T1000 (cell line): ENCODE measurements around the gene NCAPH2.
"Not testable (repeated sequence)": the region's sequence is repeated elsewhere in the genome, so short reads cannot be mapped to it uniquely, and the experiment has no call there.

Experiments used
- DNase-seq: peaks from one replicate; lab custom pipeline; 2025; ENCODE audit warnings: mixed read lengths; lab: John Stamatoyannopoulos, UW

Gene NCAPH2

DNA sequence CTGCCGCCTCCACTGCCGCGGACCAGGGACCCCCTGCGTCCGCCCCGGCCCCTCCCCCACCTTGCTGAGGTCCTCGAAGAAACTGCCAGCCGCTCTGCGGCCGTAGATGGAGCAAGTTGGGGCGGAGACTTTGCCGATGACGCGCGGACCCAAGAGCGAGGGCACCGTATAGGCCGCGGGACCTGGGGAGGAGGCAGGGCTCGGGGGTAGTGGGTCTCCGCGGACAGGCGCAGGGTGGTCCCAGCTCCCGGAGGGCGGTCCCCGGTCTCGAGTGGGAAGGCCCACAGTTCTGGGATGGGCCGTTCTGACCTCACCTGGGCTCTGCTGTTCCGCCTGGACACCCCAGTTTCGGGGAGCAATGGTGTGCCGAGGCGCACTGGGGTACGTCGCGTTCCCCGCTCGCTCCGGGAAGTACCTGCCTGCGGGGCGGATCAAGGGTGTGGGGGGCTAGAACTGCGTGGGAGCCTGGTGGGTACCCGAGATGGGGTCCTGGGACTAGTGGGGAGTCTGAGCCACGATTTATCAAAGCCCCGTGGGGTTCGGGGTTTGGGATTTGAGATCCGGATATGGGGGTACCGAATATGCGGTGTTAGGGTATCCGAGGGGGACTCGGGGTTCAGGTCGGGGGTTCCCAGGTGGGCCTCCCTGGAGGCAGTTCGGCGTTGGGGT, 23.0 kb downstream of the NCAPH2 start:
- peak; percentile 14 for DNase-seq

DNA sequence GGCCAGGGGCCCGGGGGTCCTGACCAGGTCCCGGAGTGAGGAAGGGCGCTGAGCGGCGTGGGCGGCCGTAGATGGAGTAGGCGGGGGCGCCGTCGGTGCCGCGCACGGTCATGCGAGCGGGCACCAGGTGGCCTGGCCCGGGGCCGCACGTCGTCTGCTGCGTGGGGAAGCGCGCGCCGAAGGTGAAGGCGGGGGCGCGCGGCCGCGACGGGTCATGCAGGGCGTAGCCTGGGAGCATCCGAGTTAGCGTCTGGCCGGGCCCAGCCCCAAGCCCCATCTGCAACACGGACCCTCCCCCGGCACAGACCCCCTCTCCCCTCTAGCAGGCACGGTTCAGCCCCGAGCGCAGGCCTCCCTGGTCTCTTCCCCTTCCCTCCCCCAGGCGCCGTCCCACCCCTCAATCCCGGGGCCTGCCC, 23.5 kb downstream of the NCAPH2 start:
- DNase-seq, result no peak

DNA sequence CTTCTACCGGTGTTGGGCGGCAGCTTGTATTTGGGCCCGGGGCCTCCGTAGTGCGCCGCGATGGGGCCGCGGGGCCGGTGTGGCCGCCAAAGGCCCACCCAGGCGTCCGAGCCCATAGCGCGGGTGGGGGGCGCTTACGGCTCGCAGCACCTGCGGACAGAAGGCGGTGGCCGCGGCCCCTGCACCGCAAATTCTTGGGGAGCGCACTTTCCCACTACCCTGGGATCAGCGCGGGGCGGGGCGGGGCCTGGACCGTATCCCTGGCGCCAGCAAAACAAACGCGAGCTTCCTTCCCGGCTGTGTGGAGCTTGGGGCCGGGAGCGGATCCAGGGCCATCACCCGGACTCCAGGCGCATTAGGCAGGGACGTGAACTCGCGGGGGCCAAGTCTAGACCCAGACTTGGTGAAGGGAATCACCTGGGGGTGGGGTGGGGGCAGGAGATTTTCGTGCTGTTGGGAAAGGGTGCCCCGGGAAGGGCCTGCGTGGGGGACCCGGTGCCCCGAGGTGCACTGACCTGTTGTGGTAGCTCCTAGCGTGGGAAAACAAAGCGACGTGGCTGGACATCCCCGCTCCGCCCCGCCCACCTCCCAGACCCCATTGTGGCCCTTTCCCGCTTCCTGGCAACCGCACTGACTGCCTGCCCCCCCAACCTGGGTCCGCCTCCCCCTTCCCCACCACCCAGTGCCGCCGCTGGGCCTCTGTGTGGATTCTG, 24.1 kb downstream of the NCAPH2 start:
- no peak for DNase-seq

DNA sequence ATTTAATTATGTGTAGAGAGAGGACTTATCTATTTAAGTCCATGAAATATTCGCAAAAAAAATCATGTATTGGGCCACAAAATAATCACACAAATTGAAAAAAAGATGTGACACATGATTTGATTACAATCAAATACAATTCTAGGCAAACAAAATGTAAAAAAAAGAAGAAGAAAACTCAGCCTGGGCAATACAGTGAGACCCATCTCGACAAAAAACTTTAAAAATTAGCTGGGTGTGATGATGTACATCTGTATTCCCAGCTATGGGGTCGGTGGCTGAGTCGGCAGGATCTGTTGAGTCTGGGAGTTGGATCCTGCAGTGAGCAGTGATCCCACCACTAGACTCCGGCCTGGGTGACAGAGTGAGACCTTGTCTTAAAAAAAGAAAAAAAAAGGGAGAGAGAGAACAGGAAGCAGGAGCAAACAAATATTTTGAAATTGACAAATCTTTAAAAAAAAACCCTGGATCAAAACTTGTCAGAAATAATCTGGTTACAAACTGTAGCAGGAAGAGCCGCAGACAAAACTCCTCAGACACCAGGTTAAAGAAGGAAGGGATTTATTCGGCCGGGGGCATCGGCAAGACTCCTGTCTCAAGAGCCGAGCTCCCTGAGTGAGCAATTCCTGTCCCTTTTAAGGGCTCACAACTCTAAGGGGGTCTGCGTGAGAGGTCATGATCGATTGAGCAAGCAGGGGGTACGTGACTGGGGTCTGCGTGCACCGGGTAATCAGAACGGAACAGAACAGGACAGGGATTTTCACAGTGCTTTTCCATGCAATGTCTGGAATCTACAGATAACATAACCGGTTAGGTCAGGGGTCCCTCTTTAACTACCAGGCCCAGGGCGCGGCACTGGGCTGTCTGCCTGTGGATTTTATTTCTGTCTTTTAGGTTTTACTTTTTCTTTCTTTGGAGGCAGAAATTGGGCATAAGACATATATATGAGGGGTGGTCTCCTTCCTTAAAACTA, 25.1 kb downstream of the NCAPH2 start:
- DNase-seq, result no peak

DNA sequence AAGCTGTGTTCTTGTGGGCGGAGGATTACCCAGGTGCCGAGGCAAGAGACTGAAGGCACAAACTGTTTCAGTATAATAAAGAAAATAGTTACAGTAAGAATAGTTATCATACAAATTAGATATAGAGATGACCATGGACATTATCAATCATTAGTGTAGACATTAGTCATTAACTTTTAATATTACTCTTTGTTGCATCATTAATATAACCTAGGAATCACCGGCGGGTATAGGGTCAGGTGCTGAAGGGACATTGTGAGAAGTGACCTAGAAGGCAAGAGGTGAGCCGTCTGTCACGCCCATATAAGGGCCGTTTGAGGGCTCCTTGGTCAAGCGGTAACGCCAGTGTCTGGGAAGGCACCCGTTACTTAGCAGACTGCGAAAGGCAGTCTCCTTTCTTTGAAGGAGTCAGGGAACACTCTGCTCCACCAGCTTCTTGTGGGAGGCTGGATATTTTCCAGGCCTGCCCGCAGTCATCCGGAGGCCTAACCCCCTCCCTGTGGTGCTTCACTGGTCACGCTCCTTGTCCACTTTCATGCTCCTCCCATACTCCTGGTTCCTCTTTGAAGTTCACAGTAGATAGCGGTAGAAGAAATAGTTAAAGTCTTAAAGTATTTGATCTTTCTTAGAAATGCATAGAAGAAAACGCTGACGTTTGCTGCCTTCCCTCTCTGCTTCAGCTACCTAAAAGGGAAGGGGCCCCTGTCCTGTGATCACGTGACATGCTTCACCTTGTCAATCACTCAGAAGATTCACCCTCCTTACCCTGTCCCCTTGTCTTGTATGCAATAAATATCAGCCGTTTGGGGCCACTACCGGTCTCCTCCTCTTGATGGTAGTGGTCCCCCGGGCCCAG, 26.1 kb downstream of the NCAPH2 start:
- DNase-seq, result not testable (repeated sequence)

DNA sequence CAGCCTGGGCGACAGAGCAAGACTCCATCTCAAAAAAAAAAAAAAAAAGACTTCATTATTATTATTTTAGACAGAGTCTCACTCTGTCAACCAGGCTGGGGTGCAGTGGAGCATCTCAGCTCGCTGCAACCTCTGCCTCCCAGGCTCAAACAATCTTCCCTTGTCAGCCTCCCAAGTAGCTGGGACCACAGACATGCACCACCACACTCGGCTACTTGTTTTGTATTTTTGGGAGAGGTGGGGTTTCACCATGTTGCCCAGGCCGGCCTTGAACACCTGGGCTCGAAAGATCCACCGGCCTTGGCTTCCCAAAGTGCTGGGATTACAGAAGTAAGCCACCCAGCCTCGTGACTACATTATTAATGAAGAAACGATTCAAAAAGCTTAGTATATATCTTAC, 27.1 kb downstream of the NCAPH2 start:
- DNase-seq, result no peak

DNA sequence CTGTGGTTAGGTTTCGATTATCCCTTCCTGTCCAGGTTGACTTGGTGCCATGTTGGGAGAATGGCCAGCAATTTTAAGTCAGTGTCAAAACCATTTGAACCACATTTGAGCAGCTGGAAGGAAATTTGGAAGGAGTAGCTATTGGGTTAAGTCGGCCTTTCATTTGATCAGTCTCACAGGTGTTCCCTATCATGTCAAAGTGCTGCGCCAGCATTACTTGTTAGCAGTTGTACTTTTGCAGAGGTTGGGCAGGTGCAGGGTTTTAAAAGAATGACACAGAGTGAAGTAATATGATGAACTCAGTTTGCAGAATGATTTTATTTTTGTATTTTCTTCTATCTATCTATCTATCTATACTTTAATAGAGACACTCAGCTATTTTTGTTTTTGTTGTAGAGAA, 28.2 kb downstream of the NCAPH2 start:
- no peak for DNase-seq

DNA sequence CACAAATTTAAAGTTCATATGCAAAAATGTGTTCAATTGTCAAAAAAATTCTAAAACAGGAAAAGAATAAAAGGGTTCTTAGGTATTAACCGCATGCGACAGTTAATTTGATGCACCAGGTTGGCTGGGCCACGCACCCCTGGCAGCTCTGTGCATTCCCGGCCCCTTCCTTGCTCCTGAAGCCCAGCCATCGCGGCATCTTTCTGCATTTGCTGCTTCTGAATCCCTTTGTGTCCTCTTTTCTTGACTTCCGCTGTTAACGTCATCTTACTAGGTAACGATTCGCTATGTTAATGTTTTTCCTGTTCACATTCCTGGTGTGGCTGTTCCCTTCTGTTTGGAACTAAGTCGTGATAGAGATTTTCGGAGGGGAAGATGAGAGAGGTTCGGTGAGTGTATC, 29.7 kb downstream of the NCAPH2 start:
- no peak for DNase-seq

DNA sequence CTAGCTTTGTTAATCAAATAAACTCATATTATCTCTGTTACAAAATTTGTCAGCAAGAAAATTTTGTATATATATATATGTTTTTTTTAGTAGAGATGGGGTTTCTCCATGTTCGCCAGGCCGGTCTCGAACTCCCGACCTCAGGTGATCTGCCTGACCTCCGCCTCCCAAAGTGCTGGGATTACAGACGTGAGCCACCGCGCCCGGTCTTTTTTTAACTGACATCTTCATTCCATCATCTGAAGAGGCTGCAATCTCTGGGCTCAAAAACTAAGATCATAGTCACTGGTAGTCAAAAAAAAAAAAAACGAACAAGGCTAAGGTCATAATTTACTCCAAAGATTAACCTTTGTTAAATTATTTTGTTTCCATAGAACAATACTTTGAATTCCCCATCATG, 32.4 kb downstream of the NCAPH2 start:
- DNase-seq, result no peak

DNA sequence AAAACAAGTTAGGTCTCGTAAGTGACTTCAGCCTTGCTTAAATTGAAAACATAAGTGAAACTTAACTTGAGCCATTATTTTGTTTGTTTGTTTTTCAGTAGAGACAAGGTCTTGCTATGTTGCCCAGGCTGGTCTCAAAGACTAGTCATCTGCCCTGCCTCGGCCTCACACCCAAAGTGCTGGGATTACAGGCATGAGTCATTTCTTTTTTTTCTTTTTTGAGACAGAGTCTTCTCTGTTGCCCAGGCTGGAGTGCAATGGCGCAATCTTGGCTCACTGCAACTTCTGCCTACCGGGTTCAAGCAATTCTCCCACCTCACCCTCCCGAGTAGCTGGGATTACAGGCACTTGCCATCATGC, 33.6 kb downstream of the NCAPH2 start:
- DNase-seq, result not testable (repeated sequence)

DNA sequence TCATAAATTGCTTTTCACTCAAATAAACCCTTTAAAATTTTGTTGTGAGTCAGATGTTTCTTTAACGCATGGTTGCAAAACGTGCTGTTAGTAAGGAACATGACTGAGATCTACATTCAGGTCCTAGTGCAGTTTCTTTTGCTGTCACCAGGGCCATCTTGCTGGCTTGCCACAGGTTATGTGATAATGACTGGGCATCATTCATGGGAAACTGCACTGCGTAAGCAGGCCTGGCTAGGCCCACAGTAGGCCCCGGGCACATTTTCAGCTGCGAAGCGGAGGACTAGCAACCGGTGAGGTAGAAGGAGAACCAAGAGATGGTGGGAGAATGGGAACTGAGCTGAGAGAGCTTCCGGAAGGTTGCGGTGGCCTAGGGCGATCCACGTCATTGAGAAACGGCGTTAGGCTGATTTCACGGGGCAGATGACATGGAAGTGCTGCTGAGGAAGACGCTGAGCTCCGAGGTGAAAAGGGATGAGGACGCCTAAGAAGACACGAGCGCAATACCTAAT, 34.4 kb downstream of the NCAPH2 start:
- DNase-seq, result no peak

DNA sequence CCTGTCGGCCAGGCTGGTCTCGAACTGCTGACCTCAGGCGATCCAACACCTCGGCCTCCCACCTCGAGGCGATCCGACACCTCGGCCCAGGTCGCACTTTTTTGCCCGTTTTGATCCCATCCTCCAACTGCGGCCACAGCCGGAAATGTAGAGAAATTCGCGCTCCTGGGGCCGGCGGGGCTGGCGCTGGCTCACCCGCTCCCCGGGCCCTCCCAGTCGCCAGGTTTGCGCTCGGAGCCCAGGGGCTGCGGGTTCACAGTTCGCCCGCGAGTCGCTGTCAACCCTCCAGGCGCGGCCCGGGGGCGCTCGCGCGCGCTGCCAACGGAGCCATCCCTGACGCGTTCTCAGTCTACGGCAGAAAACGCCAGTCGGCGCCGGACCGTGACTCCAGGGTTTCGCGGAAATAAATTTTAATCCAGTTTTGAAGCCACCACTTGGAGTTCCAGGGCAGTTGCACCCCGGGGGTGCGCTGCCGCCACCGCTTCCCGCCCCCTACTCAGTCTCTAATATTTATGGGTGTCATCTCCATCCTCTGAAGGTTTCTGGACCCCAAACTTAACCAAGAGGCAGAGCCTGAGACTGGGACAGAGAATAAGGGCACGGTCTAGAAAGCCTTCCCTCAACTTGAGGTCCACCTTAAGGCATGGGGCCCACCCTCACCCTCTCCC, 36.2 kb downstream of the NCAPH2 start:
- DNase-seq, result no peak

DNA sequence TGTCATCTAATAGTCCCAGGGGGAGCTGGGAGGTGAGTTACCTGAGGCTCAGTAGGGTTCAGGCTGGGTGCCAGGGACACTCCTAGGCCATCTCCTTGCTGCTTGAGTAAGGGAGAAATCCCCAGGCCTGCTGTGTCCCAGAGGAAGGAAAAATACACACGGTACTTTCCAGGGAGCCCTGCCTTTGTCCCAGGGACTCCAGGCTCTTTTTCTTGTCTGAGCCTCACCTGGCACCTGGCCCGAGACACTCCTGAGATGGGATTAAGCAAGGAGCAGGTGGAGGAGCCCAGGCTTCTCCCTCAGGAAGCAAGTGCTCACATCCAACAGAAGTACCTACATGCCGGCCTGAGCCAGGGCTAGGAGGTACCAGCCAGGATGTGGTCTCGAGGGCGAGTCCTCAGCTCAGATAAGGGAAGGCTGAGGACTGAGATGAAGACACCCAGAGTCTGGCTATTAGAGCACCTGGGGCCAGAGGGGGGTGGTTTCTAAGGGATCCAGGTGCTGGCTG, 36.8 kb downstream of the NCAPH2 start:
- DNase-seq, result no peak

DNA sequence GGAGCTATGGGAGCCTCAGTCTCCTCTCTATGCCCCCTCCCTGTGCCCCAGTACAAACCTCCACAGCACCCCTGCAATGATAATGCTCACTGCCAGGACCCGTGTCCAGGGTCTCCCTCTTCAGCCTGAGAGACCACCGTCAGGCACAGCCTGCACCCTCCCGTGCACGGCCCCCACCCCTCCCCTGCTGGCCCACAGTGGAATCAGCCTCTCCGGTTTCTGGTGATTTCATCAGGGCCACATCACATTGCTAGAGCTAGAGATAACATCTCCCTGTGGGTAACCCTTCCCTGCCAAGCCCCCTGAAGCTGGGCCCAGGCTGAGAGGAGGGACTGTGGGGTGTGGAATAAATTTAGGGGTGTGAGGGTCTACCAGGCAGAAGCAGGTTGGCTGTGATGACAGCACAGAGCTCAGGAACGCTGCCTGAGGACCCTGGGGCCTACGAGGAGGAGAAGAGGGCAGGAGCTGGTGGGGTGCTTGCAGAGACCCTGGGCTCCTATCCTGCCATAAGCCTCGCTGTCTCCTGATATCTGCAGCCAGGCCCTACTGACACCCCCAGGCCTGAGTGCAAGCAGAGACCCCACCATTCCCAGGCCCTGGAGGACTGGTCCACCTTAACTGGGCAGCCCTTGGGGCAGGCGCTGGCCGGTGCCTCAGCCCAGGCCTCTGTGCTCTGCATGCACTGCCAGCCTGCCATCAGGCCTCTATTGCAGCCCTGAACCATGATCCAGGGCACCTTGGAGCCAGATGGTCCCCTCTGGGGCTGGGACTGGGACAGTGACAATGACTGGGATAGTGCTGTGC, 37.7 kb downstream of the NCAPH2 start, which contains the start of gene KLHDC7B:
Gene KLHDC7B (plus strand): TSS at position 378 of the 804 bp plus-strand sequence. CDS start 345 bp downstream, at position 723.
- no peak for DNase-seq

DNA sequence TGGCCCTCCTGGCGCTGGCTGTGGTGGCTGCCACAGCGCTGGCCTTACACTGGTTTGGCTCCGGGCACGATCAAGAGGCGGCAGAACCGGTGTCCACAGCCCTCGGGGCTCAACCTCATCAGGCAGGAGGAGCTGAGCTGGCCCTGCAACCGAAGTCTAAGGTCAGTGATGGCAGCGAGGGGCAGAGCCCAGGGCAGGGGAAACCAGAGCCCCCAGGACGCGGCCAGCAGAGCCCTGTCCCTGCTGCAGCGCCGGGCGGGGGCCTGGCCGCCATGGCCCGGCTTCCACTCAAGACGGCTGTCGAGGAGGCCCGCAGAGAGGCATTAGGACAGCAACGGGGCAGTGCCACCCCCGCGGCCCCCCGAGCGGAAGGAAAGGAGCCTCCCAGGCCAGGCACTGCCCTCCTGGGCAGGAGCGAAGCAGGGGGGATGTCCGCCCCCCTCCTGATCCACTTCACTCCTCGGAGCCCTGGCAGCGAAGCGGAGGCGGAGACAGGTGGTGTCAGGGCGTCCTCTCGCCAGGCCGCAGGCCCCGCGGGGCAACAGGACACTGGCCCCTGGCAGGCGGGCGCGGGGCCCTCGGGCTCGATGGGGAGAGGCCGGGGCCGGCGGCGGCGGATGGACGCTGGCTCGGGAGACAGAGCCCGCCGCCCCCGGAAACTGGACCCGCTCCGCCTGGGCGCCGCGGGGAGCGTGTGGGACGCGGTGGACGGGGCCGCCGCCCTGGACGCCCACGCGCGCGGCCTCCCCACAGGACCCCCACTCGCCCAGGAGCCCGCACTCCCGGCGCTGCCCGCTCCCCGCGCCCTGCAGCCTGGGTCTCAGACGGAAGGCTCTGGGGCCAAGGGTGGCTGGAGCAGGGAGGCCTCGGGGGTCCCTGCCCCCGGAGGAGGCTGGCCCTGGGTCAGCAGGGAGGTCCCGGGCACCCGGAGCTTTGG, 38.6 kb downstream of the NCAPH2 start:
- no peak for DNase-seq

DNA sequence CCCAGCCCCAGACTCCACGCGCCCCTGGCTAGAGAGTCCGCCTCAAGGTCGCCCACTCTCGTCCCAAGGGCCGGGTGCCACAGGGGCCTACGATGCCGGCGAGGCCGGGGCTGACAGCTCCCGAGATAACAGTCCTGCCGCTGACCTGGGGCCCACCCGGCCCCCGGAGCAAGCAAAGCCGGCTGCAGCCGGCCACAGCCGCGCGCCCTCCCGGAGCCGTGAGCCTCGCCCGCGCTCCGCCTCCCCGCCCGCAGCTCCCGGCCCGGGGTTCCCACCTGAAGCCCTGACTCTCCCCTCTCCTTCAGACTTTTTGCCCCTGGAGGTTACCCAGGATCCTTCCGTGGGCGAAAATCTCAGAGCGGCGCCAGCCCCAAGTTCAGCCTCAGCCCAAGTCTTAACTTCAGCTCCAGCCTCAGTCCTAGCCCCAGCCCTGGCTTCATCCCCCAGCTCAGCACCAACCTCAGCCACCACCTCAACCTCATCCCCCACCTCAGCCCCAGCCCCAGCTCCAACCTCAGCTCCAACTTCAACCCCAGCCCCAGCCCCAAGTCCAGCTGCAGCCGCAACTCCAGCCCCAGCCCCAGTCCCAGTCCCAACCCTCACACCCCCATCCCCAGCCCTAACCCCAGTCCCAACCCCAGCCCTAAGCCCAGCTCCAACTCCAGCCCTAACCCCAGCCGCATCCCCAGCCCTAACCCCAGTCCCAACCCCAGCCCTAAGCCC, 39.4 kb downstream of the NCAPH2 start:
- no peak for DNase-seq

DNA sequence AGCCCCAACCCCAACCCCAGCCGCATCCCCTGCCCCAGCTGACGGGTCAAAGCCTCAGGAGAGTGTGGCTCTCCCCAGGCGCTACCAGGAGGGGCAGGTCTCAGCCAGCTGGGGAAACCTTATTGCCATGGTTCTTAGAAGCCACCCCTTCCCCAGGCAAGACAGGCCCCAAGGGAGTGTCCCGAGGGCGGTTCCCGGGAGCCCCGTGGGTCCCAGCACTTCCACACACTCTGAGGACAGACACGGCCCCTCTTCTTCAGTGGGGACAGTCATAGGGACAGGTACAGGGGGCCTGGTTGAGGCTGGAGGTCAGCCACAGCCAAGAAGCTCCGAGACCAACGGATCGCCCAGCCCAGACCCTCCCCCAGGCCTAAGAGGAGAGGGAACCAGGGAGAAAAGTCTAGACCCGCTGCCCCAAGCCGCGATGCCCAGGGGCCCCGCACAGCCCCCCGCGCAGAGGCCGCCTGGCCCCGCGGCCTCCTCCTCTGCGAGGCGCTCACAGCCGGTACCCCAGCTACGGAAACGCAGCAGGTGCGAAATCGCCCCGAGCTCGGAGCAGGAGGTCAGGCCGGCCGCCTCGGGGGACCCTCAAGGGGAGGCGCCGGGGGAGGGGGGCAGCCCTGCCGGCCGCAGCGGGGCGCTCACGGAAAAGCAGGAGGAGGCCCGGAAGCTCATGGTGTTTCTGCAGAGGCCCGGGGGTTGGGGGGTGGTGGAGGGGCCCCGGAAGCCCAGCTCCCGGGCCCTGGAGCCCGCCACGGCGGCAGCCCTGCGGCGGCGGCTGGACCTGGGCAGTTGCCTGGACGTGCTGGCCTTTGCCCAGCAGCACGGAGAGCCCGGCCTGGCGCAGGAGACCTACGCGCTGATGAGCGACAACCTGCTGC, 40.3 kb downstream of the NCAPH2 start:
- DNase-seq, result no peak
